RWPE2 (cell line): Measurements from ENCODE around the gene IBA57.
"Not testable (repeated sequence)": the region's sequence is repeated elsewhere in the genome, so short reads cannot be mapped to it uniquely, and the experiment has no call there.

Source experiments
- ATAC-seq: fragments of 200-7000 bp; cut with Tn5 transposase; 3 replicates; pipeline ENCODE4 v1.9.1; 2021; ENCODE audit warnings: low read depth
- DNase-seq: peaks from one replicate; pipeline ENCODE4 v3.0.0-alpha.2; 2020; ENCODE audit warnings: low spot score
- H3K27ac ChIP-seq: fragments of 450-650 bp; 2 replicates; pipeline ENCODE4 v1.5.1; 2017; ENCODE audit warnings: mild to moderate bottlenecking; ENCODE audit not compliant: poor library complexity, severe bottlenecking
- H3K27me3 ChIP-seq: fragments of 250-450 bp; sonication (Bioruptor Pico); 2 replicates; pipeline ENCODE4 v1.5.1; 2021; ENCODE audit warnings: mild to moderate bottlenecking, moderate library complexity; ENCODE audit not compliant: insufficient read depth, poor library complexity, severe bottlenecking
- H3K36me3 ChIP-seq: fragments of 250-450 bp; sonication (Bioruptor Pico); 2 replicates; pipeline ENCODE4 v1.5.1; 2020; ENCODE audit warnings: low read depth, mild to moderate bottlenecking, moderate library complexity
- H3K4me1 ChIP-seq: fragments of 250-450 bp; sonication (Bioruptor Pico); 2 replicates; pipeline ENCODE4 v1.5.1; 2021; ENCODE audit warnings: mild to moderate bottlenecking, moderate library complexity; ENCODE audit not compliant: insufficient read depth, poor library complexity, severe bottlenecking
- H3K4me3 ChIP-seq: fragments of 250-450 bp; sonication (Bioruptor Pico); 2 replicates; pipeline ENCODE4 v1.5.1; 2021; ENCODE audit warnings: mild to moderate bottlenecking, moderate library complexity; ENCODE audit not compliant: severe bottlenecking
- H3K9me3 ChIP-seq: fragments of 250-450 bp; sonication (Bioruptor Pico); 2 replicates; pipeline ENCODE4 v1.5.1; 2021; ENCODE audit warnings: mild to moderate bottlenecking, moderate library complexity; ENCODE audit not compliant: severe bottlenecking
- CTCF ChIP-seq: fragments of 450-650 bp; IDR thresholded peaks from one replicate; pipeline ENCODE4 v1.5.1; 2017; ENCODE audit warnings: mild to moderate bottlenecking, moderate library complexity; ENCODE audit not compliant: poor library complexity, severe bottlenecking

The IBA57 gene

GRCh38 chr1:228180959-228181644, 15.5 kb downstream of the IBA57 start:
- no peak for TF ChIP-seq CTCF
- H3K27me3 ChIP-seq = no peaks in the 10 kb centered on the region
- no peaks in the 10 kb centered on the region for H3K4me1 ChIP-seq
- no peak for DNase-seq
- no peaks in the 10 kb centered on the region for H3K36me3 ChIP-seq
- H3K9me3 ChIP-seq = no peaks in the 10 kb centered on the region
- ATAC-seq = no peak
- no peak overlapping the region for H3K27ac ChIP-seq
- no peak overlapping the region for H3K4me3 ChIP-seq

- TF ChIP-seq CTCF = no peak
- ATAC-seq = no peak
Measured at GRCh38 chr1:228181645-228182034, 16.0 kb downstream of the IBA57 start.

GRCh38 chr1:228182296-228183030, 16.9 kb downstream of the IBA57 start:
- no peak for ATAC-seq

More at GRCh38 chr1:228181645-228182034, 16.0 kb downstream of the IBA57 start:
- H3K9me3 ChIP-seq = no peaks in the 10 kb centered on the region
- H3K4me1 ChIP-seq = no peaks in the 10 kb centered on the region
- DNase-seq = no peak
- H3K4me3 ChIP-seq = no peak overlapping the region
- no peaks in the 10 kb centered on the region for H3K27me3 ChIP-seq
- no peaks in the 10 kb centered on the region for H3K36me3 ChIP-seq
- no peak overlapping the region for H3K27ac ChIP-seq

GRCh38 chr1:228184152-228184551, 18.5 kb downstream of the IBA57 start:
- no peak overlapping the region for H3K27ac ChIP-seq
- DNase-seq (no peak), ATAC-seq (no peak)
- no peaks in the 10 kb centered on the region for H3K27me3 ChIP-seq
- no peaks in the 10 kb centered on the region for H3K36me3 ChIP-seq
- no peak overlapping the region for H3K4me3 ChIP-seq
- no peaks in the 10 kb centered on the region for H3K9me3 ChIP-seq
- H3K4me1 ChIP-seq = no peaks in the 10 kb centered on the region
- no peak for TF ChIP-seq CTCF

More at GRCh38 chr1:228182296-228183030, 16.9 kb downstream of the IBA57 start:
- no peaks in the 10 kb centered on the region for H3K9me3 ChIP-seq
- DNase-seq = no peak
- no peaks in the 10 kb centered on the region for H3K36me3 ChIP-seq
- H3K4me3 ChIP-seq = no peak overlapping the region
- no peak for TF ChIP-seq CTCF
- H3K4me1 ChIP-seq = no peaks in the 10 kb centered on the region
- no peaks in the 10 kb centered on the region for H3K27me3 ChIP-seq
- H3K27ac ChIP-seq = no peak overlapping the region

GRCh38 chr1:228185641-228185965, 20.0 kb downstream of the IBA57 start:
- no peaks in the 10 kb centered on the region for H3K4me1 ChIP-seq
- H3K36me3 ChIP-seq = no peaks in the 10 kb centered on the region
- no peak overlapping the region for H3K27ac ChIP-seq
- H3K9me3 ChIP-seq = no peaks in the 10 kb centered on the region
- ATAC-seq (no peak), DNase-seq (no peak)
- TF ChIP-seq CTCF = no peak
- no peak overlapping the region for H3K4me3 ChIP-seq
- no peaks in the 10 kb centered on the region for H3K27me3 ChIP-seq

- not testable (repeated sequence) for DNase-seq, H3K27ac ChIP-seq, H3K4me1 ChIP-seq, H3K27me3 ChIP-seq, ATAC-seq, H3K9me3 ChIP-seq, H3K4me3 ChIP-seq, H3K36me3 ChIP-seq
Measured at GRCh38 chr1:228188249-228188648, 22.6 kb downstream of the IBA57 start.
